HL-60 (cell line): ENCODE results near the gene OR12D2.

Experiments
- GABPA ChIP-seq: IDR thresholded peaks from 2 replicates; pipeline ENCODE4 v1.6.1; 2012; ENCODE audit warnings: low read depth
- POLR2AphosphoS5 ChIP-seq: IDR thresholded peaks from 2 replicates; pipeline ENCODE4 v1.6.1; 2012; ENCODE audit warnings: low read depth
- SPI1 ChIP-seq: IDR thresholded peaks from 2 replicates; pipeline ENCODE4 v1.6.1; 2012; ENCODE audit warnings: low read depth, mild to moderate bottlenecking, borderline replicate concordance
- TF ChIP-seq, protein P1 (sequence below): IDR thresholded peaks from one replicate; pipeline ENCODE4 v1.5.1; 2011; ENCODE audit warnings: low read length, control low read depth, inconsistent platforms; ENCODE audit not compliant: insufficient read depth
- TF ChIP-seq, protein P2 (sequence below): IDR thresholded peaks from 2 replicates; pipeline ENCODE4 v1.6.1; 2012; ENCODE audit warnings: low read depth; ENCODE audit not compliant: insufficient replicate concordance

GRCh38 chr6:29425075-29425474, 29.6 kb downstream of the OR12D2 start:
- TF ChIP-seq, protein P1, sequence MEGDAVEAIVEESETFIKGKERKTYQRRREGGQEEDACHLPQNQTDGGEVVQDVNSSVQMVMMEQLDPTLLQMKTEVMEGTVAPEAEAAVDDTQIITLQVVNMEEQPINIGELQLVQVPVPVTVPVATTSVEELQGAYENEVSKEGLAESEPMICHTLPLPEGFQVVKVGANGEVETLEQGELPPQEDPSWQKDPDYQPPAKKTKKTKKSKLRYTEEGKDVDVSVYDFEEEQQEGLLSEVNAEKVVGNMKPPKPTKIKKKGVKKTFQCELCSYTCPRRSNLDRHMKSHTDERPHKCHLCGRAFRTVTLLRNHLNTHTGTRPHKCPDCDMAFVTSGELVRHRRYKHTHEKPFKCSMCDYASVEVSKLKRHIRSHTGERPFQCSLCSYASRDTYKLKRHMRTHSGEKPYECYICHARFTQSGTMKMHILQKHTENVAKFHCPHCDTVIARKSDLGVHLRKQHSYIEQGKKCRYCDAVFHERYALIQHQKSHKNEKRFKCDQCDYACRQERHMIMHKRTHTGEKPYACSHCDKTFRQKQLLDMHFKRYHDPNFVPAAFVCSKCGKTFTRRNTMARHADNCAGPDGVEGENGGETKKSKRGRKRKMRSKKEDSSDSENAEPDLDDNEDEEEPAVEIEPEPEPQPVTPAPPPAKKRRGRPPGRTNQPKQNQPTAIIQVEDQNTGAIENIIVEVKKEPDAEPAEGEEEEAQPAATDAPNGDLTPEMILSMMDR: no peak
- TF ChIP-seq POLR2AphosphoS5: no peak
- no peak for TF ChIP-seq GABPA
- TF ChIP-seq, protein P2, sequence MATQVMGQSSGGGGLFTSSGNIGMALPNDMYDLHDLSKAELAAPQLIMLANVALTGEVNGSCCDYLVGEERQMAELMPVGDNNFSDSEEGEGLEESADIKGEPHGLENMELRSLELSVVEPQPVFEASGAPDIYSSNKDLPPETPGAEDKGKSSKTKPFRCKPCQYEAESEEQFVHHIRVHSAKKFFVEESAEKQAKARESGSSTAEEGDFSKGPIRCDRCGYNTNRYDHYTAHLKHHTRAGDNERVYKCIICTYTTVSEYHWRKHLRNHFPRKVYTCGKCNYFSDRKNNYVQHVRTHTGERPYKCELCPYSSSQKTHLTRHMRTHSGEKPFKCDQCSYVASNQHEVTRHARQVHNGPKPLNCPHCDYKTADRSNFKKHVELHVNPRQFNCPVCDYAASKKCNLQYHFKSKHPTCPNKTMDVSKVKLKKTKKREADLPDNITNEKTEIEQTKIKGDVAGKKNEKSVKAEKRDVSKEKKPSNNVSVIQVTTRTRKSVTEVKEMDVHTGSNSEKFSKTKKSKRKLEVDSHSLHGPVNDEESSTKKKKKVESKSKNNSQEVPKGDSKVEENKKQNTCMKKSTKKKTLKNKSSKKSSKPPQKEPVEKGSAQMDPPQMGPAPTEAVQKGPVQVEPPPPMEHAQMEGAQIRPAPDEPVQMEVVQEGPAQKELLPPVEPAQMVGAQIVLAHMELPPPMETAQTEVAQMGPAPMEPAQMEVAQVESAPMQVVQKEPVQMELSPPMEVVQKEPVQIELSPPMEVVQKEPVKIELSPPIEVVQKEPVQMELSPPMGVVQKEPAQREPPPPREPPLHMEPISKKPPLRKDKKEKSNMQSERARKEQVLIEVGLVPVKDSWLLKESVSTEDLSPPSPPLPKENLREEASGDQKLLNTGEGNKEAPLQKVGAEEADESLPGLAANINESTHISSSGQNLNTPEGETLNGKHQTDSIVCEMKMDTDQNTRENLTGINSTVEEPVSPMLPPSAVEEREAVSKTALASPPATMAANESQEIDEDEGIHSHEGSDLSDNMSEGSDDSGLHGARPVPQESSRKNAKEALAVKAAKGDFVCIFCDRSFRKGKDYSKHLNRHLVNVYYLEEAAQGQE: no peak
- no peak for TF ChIP-seq SPI1
